Right lobe of liver (tissue), 6 donors: ENCODE data around the gene ARMH3. TPM values are rescaled to one million over a fixed set of nuclear protein-coding genes. Genes with fewer than 3 reads are reported as not detected.

Source experiments
- ATAC-seq, 4 donors: fragments of 200-7000 bp; cut with Tn5 transposase; one replicate each; pipeline ENCODE4 v1.9.1; 2020; ENCODE audit warnings: mild to moderate bottlenecking in 4 of 4, moderate library complexity in 4 of 4
- DNase-seq, 3 donors: peaks; one replicate each; pipeline ENCODE4 v3.0.0-alpha.2; 2020
- H3K27ac ChIP-seq, 3 donors: fragments of 200-600 bp; one replicate each; pipeline ENCODE4 v1.8.0; 2022
- H3K27me3 ChIP-seq, 2 donors: fragments of 200-600 bp; one replicate each; pipeline ENCODE4 v1.8.0; 2022
- H3K36me3 ChIP-seq, 4 donors: fragments of 200-600 bp; sonication (generic) in 1 of 4; one replicate each; pipeline versions ENCODE4 v1.5.1 to v1.8.0; 2017 to 2022; ENCODE audit warnings: control low read depth in 1 of 4
- H3K4me1 ChIP-seq, 4 donors: fragments of 200-600 bp; sonication (generic) in 1 of 4; one replicate each; pipeline versions ENCODE4 v1.5.1 to v1.8.0; 2017 to 2022; ENCODE audit warnings: control low read depth in 1 of 4
- H3K4me3 ChIP-seq, 3 donors: fragments of 200-600 bp; one replicate each; pipeline ENCODE4 v1.8.0; 2022
- H3K9me3 ChIP-seq, 4 donors: fragments of 200-600 bp; sonication (generic) in 1 of 4; one replicate each; pipeline versions ENCODE4 v1.5.1 to v1.8.0; 2017 to 2022; ENCODE audit warnings: control low read depth in 1 of 4
- POLR2A ChIP-seq: fragments of 450-650 bp; IDR thresholded peaks from one replicate; pipeline ENCODE4 v1.6.1; 2017; ENCODE audit warnings: antibody characterized with exemption, mild to moderate bottlenecking
- WGBS: methylation state at CpG from one replicate; pipeline ENCODE4 v1.1.6; 2018; ENCODE audit warnings: low coverage, low lambda C conversion rate; ENCODE audit not compliant: insufficient coverage; ENCODE audit errors: missing lambda C conversion rate; 5-methylcytosine and 5-hydroxymethylcytosine counted together
- intact Hi-C, 2 donors: fragments of 100-400 bp; cut with DNase I; formaldehyde crosslinking; loops; one replicate each; pipeline versions ENCODE4 v1.11.2 to v1.14.1; 2022
- total RNA-seq, 6 experiments: library from RNA; depleted of rRNA in 2 of 6; stranded (reverse); fragments of >200 nt in 2 of 6; fragmentation: NEBNext Ultra II Directional in 3 of 6; extraction: Animal tissue kit (Norgen Biotek cat#: 25700) in 3 of 6; gene quantifications; one replicate each; pipeline versions ENCODE4 v1.1.0 to v1.2.4, GENCODE V29; 2016 to 2023
- TF ChIP-seq, protein P1 (sequence below), 4 donors: fragments of 200-600 bp in 3 of 4; fragments of 450-650 bp in 1 of 4; IDR thresholded peaks; one replicate each; pipeline versions ENCODE4 v1.5.1 to v1.8.0; 2016 to 2022; ENCODE audit warnings: antibody characterized with exemption in 4 of 4, mild to moderate bottlenecking in 2 of 4
- donor health status: DM: no; HTN: yes; CAD: no.
- donor health status: DM: no; HTN: no; CAD: no.
- donor health status: DM: no; HTN: no; CAD: no.
- donor health status: DM: no; HTN: yes; CAD: no.
- donor health status: DM: no; HTN: yes; CAD: no.

The ARMH3 gene
- total RNA-seq, 6 experiments from 2014 or later: 8.5 to 13.4 (median 11.6) TPM

GRCh38 chr10:101818119-101818871 is 237.7 kb downstream of the ARMH3 start, which contains the start of gene OGA:
TSS of gene OGA (minus strand) at chr10:101818444. CDS start at chr10:101818022, 422 bp downstream.
- TF ChIP-seq POLR2A: peak; percentile 95
- TF ChIP-seq, protein P1, sequence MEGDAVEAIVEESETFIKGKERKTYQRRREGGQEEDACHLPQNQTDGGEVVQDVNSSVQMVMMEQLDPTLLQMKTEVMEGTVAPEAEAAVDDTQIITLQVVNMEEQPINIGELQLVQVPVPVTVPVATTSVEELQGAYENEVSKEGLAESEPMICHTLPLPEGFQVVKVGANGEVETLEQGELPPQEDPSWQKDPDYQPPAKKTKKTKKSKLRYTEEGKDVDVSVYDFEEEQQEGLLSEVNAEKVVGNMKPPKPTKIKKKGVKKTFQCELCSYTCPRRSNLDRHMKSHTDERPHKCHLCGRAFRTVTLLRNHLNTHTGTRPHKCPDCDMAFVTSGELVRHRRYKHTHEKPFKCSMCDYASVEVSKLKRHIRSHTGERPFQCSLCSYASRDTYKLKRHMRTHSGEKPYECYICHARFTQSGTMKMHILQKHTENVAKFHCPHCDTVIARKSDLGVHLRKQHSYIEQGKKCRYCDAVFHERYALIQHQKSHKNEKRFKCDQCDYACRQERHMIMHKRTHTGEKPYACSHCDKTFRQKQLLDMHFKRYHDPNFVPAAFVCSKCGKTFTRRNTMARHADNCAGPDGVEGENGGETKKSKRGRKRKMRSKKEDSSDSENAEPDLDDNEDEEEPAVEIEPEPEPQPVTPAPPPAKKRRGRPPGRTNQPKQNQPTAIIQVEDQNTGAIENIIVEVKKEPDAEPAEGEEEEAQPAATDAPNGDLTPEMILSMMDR (IDR thresholded peaks at IDR 0.05): no peak
- Histone ChIP-seq H3K9me3 (no peaks in the 10 kb centered on the region), H3K4me3 (peak within 1 kb of the TSS; percentile 80 to 99 (median 95)), H3K4me1 (peaks cover 0 to 16% (median 0%) of the 10 kb centered on the region in 4 donors), H3K36me3 (no peaks in the 10 kb centered on the region), H3K27me3 (no peaks in the 10 kb centered on the region), H3K27ac (peak within 1 kb of the TSS; percentile 90 to 98 (median 91))
- intact Hi-C loops: no loop called here
- WGBS: under 1% methylated on average over 41 of the region's 47 CpGs
- peak; percentile 98 to 99 (median 99) for DNase-seq
- ATAC-seq: peak; percentile 89 to 95 (median 94)

DNA sequence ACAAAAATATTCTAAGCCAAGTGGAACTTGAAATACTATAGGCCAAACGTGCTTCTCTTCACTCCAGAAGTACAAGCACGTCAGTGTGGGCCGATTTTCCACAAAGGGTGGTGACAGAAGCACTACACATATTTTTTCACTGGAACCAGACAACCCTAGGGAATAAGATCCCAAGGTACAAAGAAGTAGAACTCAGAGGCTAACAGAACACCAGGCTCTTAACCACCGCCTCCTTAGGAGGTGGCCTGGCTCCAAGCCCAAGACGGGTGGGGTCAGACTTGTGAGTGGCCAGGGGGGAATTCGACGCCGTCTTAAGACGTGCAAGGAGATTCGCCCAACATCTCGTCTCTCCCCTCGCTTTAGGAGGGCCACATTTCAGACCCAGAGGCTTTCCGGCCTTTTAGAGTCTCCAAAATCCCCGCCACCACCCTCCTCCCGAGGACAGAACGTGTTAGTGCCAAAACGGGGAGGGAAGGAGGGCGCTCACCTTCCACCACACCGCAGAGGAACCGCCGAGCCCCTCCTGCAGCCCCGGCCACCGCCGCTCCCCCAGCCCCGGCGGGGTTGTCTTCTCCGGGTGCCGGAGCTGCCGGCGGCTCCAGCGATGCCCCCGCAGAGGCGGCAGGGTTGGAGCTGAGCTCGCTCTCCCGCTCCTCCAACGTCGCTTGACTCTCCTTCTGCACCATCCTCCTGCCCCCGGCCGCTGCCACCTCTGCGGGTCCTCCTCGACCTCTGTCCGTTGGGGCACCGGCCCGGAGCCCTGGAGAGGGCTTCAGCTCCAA is 238.4 kb downstream of the ARMH3 start:
- H3K27me3 ChIP-seq: no peaks in the 10 kb centered on the region
- H3K4me3 ChIP-seq: peak overlapping the region; percentile 80 to 99 (median 95)
- peak; percentile 0 to 23 (median 14) for ATAC-seq
- under 1% methylated on average over 19 of the region's 44 CpGs for WGBS
- peak overlapping the region; percentile 90 to 98 (median 91) for H3K27ac ChIP-seq
- intact Hi-C loops: no loop called here
- no peaks in the 10 kb centered on the region for H3K9me3 ChIP-seq
- DNase-seq: peak; percentile 77 to 83 (median 81)
- TF ChIP-seq POLR2A: no peak
- TF ChIP-seq, protein P1 (IDR thresholded peaks at IDR 0.05): no peak
- H3K4me1 ChIP-seq: peaks cover 0 to 19% (median 0%) of the 10 kb centered on the region in 4 donors
- peaks cover 0 to 2% (median 0%) of the 10 kb centered on the region in 4 donors for H3K36me3 ChIP-seq

DNA sequence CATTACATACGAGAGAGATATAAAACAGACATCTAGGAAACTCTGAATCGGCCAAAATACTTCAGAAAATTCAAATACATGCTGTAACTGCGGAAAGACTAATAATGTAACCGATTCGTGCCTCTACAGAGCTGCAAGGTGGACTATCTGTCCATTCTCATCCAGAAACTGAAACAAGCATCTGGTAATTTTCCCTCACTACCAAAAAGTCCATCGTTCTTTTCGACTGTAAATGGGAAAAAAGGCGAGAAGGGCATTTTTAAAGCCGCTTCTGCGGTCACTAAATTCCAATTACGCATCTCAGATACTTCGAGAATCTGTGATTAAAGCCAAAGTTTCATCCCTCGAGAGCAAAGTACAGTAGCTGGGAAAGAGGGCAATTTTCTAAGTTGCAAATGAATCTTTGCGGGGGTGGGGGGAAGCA is 239.0 kb downstream of the ARMH3 start:
- intact Hi-C loops: no loop called here
- H3K4me3 ChIP-seq: peak overlapping the region; percentile 80 to 99 (median 95)
- no peaks in the 10 kb centered on the region for H3K9me3 ChIP-seq
- peak overlapping the region; percentile 90 to 98 (median 91) for H3K27ac ChIP-seq
- no peaks in the 10 kb centered on the region for H3K27me3 ChIP-seq
- H3K36me3 ChIP-seq: peaks cover 0 to 8% (median 0%) of the 10 kb centered on the region in 4 donors
- ATAC-seq: no peak
- H3K4me1 ChIP-seq: peaks cover 0 to 19% (median 0%) of the 10 kb centered on the region in 4 donors
- TF ChIP-seq POLR2A: no peak
- TF ChIP-seq, protein P1 (IDR thresholded peaks at IDR 0.05): no peak
- under 1% methylated on average over 14 of the region's 14 CpGs for WGBS
- DNase-seq: no peak

DNA sequence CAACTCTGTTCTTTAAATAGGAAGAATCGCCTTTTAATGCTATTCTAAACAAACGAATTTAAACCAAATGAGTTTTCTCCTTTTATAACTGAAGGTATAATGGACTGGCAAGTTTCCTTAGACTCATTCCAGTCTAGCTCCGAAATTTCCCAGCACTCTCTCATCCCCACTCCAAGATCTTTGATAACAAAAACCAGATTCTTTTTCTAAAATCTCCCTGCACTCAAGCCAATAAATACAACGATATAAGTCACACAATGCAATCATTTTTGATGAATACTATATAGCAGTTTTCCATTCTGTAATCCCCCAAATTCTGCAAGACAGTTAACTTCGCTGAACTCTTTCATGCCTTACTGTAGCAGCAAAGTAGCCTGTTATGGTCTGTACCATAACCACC is 239.6 kb downstream of the ARMH3 start:
- H3K9me3 ChIP-seq: no peaks in the 10 kb centered on the region
- peaks cover 0 to 19% (median 0%) of the 10 kb centered on the region in 4 donors for H3K4me1 ChIP-seq
- intact Hi-C loops: no loop called here
- no peak for TF ChIP-seq POLR2A
- TF ChIP-seq, protein P1 (IDR thresholded peaks at IDR 0.05): no peak
- peaks cover 0 to 13% (median 0%) of the 10 kb centered on the region in 4 donors for H3K36me3 ChIP-seq
- H3K27ac ChIP-seq: peak overlapping the region in 2 of 3 donors; percentile 90 to 98
- WGBS: 0% methylated on average over 5 of the region's 5 CpGs
- no peaks in the 10 kb centered on the region for H3K27me3 ChIP-seq
- ATAC-seq (no peak), DNase-seq (no peak)
- peak overlapping the region; percentile 80 to 99 (median 95) for H3K4me3 ChIP-seq
